Heart right ventricle (tissue), 16 donors: ENCODE results near the gene RNF11. TPM values are rescaled to one million over a fixed set of nuclear protein-coding genes. Genes with fewer than 3 reads are reported as not detected.
"Not testable (repeated sequence)": the region's sequence is repeated elsewhere in the genome, so short reads cannot be mapped to it uniquely, and the experiment has no call there.

Source experiments
- ATAC-seq, 8 donors: fragments of 200-7000 bp; cut with Tn5 transposase; one replicate each; pipeline ENCODE4 v1.9.1; 2020; ENCODE audit warnings: mild to moderate bottlenecking in 8 of 8, moderate library complexity in 8 of 8, moderate number of reproducible peaks in 1 of 8
- DNase-seq, 2 donors: peaks; one replicate each; pipeline ENCODE4 v3.0.0-alpha.2; 2020
- H3K27ac ChIP-seq, 10 donors: fragments of 200-600 bp; sonication (generic) in 2 of 10; one replicate each; pipeline versions ENCODE4 v1.5.0 to v1.8.0; 2020 to 2022; ENCODE audit warnings: mild to moderate bottlenecking in 3 of 10
- H3K27me3 ChIP-seq, 7 donors: fragments of 200-600 bp; one replicate each; pipeline ENCODE4 v1.8.0; 2021 to 2022; ENCODE audit warnings: mild to moderate bottlenecking in 2 of 7
- H3K36me3 ChIP-seq, 9 donors: fragments of 200-600 bp; sonication (generic) in 1 of 9; one replicate each; pipeline versions ENCODE4 v1.5.0 to v1.8.0; 2020 to 2022; ENCODE audit warnings: mild to moderate bottlenecking in 2 of 9
- H3K4me1 ChIP-seq, 9 donors: fragments of 200-600 bp; sonication (generic) in 1 of 9; one replicate each; pipeline versions ENCODE4 v1.5.0 to v1.8.0; 2020 to 2022; ENCODE audit warnings: mild to moderate bottlenecking in 4 of 9
- H3K4me3 ChIP-seq, 10 donors: fragments of 200-600 bp; sonication (generic) in 2 of 10; one replicate each; pipeline versions ENCODE4 v1.5.0 to v1.8.0; 2020 to 2022; ENCODE audit warnings: mild to moderate bottlenecking in 7 of 10, moderate library complexity in 2 of 10
- H3K9me3 ChIP-seq, 11 donors: fragments of 200-600 bp in 10 of 11; sonication (generic) in 2 of 11; one replicate each; pipeline versions ENCODE4 v1.5.0 to v1.8.0; 2013 to 2022; ENCODE audit warnings: mild to moderate bottlenecking in 2 of 11, control low read depth in 1 of 11, moderate library complexity in 1 of 11
- WGBS, 2 donors: extraction: QIAGEN DNeasy Blood & Tissue Kit; methylation state at CpG; one replicate each; pipeline ENCODE4 v1.1.7; 2013; ENCODE audit warnings: inconsistent platforms in 1 of 2; 5-methylcytosine and 5-hydroxymethylcytosine counted together
- intact Hi-C, 10 donors: fragments of 100-400 bp; cut with DNase I; formaldehyde crosslinking; loops; one replicate each; pipeline versions ENCODE4 v1.11.1 to v1.14.2; 2022
- polyA plus RNA-seq, 2 donors: library from polyadenylated mRNA; stranded (reverse); fragments of 200-250 nt; gene quantifications; one replicate each; pipeline ENCODE4 v1.2.3, GENCODE V29; 2013
- total RNA-seq, 10 donors: library from RNA; stranded (reverse); fragmentation: NEBNext Ultra II Directional in 3 of 10; extraction: Animal tissue kit (Norgen Biotek cat#: 25700) in 3 of 10; gene quantifications; one replicate each; pipeline versions ENCODE4 v1.2.1 to v1.2.4, GENCODE V29; 2021 to 2023
- TF ChIP-seq, protein P1 (sequence below), 9 donors: fragments of 200-600 bp; sonication (generic) in 2 of 9; IDR thresholded peaks; one replicate each; pipeline versions ENCODE4 v1.5.0 to v1.8.0; 2021 to 2022; ENCODE audit warnings: antibody characterized with exemption in 9 of 9, mild to moderate bottlenecking in 5 of 9, moderate library complexity in 1 of 9
- donor health status: Arrhythmogenic right ventricular cardiomyopathy.
- donor health status: ischemic (EF 13 %, LVEDD 7.1; RV severe dilation, severe dysfunction).
- donor health status: healthy with polysubstance abuse.
- donor health status: DM: no; HTN: yes; CAD: no.
- donor health status: DM: no; HTN: no; CAD: no.
- donor health status: ischemic (EF 25% LVEDD 6.9; RV normal size, moderate dysfunction).
- donor health status: ischemic (EF 25% LVEDD 5.7; RV mildly dilated, moderate dysfunction).
- donor health status: healthy.
- donor health status: DM: yes; HTN: yes; CAD: no.
- donor health status: Ischemic cardiomyopathy.
- donor health status: ischemic (EF 35%, LVEDD 5.7; RV mildly dilated, moderate dysfunction).
- donor health status: nonischemic (EF 11% LVEDD 7.7; RV severe dilation, severe dysfunction).
- donor health status: DM: yes; HTN: yes; CAD: no.
- donor health status: PGD.
- donor health status: ischemic (EF 29% LVEDD 5.4; RV normal size, mild dysfunction).
- donor health status: nonischemic (EF 23%, LVEDD 6.1; RV moderate dilation, normal function).

Gene RNF11
- total and polyA plus RNA-seq, 12 donors, result 33.5 to 157 (median 114) TPM

GRCh38 chr1:51230501-51231078, 5.5 kb upstream of the RNF11 start:
- no peak overlapping the region for H3K4me3 ChIP-seq
- no peaks in the 10 kb centered on the region for H3K36me3 ChIP-seq
- intact Hi-C loops, result loop anchor here in 3 of 10 donors (10.0 kb wide), 1 partner anchor 64 kb away; no protein-coding TSS in a partner anchor
- ATAC-seq (no peak), DNase-seq (no peak)
- TF ChIP-seq, protein P1, sequence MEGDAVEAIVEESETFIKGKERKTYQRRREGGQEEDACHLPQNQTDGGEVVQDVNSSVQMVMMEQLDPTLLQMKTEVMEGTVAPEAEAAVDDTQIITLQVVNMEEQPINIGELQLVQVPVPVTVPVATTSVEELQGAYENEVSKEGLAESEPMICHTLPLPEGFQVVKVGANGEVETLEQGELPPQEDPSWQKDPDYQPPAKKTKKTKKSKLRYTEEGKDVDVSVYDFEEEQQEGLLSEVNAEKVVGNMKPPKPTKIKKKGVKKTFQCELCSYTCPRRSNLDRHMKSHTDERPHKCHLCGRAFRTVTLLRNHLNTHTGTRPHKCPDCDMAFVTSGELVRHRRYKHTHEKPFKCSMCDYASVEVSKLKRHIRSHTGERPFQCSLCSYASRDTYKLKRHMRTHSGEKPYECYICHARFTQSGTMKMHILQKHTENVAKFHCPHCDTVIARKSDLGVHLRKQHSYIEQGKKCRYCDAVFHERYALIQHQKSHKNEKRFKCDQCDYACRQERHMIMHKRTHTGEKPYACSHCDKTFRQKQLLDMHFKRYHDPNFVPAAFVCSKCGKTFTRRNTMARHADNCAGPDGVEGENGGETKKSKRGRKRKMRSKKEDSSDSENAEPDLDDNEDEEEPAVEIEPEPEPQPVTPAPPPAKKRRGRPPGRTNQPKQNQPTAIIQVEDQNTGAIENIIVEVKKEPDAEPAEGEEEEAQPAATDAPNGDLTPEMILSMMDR (IDR thresholded peaks at IDR 0.05), result no peak
- peaks cover 0 to 7% (median 0%) of the 10 kb centered on the region in 7 donors for H3K27me3 ChIP-seq
- 85 to 90% methylated on average over 5 of the region's 5 CpGs for WGBS, 2 donors
- H3K27ac ChIP-seq, result no peak overlapping the region
- no peaks in the 10 kb centered on the region for H3K9me3 ChIP-seq
- peaks cover 0 to 16% (median 9%) of the 10 kb centered on the region in 9 donors for H3K4me1 ChIP-seq

DNA sequence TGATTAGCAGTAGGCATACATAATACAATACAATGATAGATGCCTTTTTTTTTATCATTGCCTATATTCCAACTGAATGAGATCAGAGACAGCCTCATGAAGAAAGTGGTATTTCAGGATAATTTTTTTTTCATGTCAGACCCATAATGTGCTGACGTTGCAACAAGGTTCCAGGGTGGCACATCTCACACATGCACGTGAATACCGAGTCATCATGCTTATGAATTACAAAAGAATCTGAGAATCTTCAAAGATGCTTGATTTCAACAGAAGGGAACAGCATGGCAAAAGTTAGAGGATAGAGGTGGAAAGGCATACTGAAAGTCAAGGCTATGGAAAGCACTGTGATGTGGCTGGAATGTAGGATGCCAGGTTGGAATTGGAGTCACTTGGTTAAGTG, 5.0 kb upstream of the RNF11 start:
- no peaks in the 10 kb centered on the region for H3K9me3 ChIP-seq
- ATAC-seq (no peak), DNase-seq (no peak)
- H3K36me3 ChIP-seq, result no peaks in the 10 kb centered on the region
- no peak overlapping the region for H3K4me3 ChIP-seq
- H3K27ac ChIP-seq, result no peak overlapping the region
- 89 to 93% methylated on average over 3 of the region's 3 CpGs for WGBS, 2 donors
- intact Hi-C loops, result loop anchor here in 3 of 10 donors (10.0 kb wide), 1 partner anchor 64 kb away; no protein-coding TSS in a partner anchor
- H3K27me3 ChIP-seq, result peaks cover 0 to 3% (median 0%) of the 10 kb centered on the region in 7 donors
- TF ChIP-seq, protein P1 (IDR thresholded peaks at IDR 0.05), result no peak
- H3K4me1 ChIP-seq, result peaks cover 0 to 18% (median 10%) of the 10 kb centered on the region in 9 donors

- Histone ChIP-seq H3K27me3 (no peaks in the 10 kb centered on the region), H3K4me1 (peaks cover 0 to 18% (median 10%) of the 10 kb centered on the region in 9 donors), H3K4me3 (no peak overlapping the region), H3K36me3 (no peaks in the 10 kb centered on the region), H3K9me3 (no peaks in the 10 kb centered on the region), H3K27ac (no peak overlapping the region)
- DNase-seq (no peak), ATAC-seq (no peak)
- intact Hi-C loops, result loop anchor here in 3 of 10 donors (10.0 kb wide), 1 partner anchor 63 kb away; no protein-coding TSS in a partner anchor
- TF ChIP-seq, protein P1 (IDR thresholded peaks at IDR 0.05), result no peak
Observed at GRCh38 chr1:51231896-51232295, 4.2 kb upstream of the RNF11 start.

- DNase-seq, H3K4me3 ChIP-seq, H3K36me3 ChIP-seq, H3K27ac ChIP-seq, H3K27me3 ChIP-seq, H3K9me3 ChIP-seq, ATAC-seq: not testable (repeated sequence)
- WGBS, 2 donors, result 90% methylated on average over 7 of the region's 7 CpGs
- H3K4me1 ChIP-seq, result peaks cover 0 to 36% (median 24%) of the 10 kb centered on the region in 9 donors
- intact Hi-C loops, result loop anchor here in 3 of 10 donors (10.0 kb wide), 1 partner anchor 61 kb away; no protein-coding TSS in a partner anchor
Observed at GRCh38 chr1:51234236-51234635, 1.8 kb upstream of the RNF11 start.
